ENCODE results near the gene ALG2.

ALG2 gene

DNA sequence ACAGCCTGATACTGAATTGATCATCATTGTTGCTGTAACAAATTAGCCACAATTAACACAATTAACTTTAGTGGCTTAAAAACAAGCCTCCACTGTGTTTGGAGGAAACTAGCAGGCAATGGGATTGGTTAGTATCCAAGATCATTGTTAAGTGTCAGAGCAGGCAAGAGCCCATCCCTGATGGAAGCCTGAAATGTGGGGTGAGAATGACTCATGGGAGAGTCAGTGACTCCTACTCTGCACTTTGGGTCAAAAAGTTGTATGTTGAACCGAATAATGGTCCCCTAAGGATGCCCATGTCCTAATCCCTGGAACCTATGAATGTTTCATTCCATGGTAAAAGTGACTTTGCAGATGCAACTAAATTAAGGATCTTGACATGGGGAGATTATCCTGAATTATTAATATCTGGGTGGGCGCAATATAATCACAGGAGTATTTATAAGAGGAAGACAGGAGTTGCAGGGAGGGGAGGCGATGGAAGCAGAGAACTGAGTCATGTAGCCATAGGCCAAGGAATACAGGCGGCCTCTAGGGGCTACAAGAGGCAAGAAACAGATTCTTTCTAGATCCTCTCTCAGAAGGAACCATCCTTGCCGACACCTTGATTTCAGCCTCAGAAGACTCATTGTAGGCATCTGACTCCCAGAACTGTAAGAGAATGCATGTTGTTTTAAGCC is 28.8 kb downstream of the ALG2 start:
- peak; percentile 17 for DNase-seq (ENCODE audit: low read depth)

DNA sequence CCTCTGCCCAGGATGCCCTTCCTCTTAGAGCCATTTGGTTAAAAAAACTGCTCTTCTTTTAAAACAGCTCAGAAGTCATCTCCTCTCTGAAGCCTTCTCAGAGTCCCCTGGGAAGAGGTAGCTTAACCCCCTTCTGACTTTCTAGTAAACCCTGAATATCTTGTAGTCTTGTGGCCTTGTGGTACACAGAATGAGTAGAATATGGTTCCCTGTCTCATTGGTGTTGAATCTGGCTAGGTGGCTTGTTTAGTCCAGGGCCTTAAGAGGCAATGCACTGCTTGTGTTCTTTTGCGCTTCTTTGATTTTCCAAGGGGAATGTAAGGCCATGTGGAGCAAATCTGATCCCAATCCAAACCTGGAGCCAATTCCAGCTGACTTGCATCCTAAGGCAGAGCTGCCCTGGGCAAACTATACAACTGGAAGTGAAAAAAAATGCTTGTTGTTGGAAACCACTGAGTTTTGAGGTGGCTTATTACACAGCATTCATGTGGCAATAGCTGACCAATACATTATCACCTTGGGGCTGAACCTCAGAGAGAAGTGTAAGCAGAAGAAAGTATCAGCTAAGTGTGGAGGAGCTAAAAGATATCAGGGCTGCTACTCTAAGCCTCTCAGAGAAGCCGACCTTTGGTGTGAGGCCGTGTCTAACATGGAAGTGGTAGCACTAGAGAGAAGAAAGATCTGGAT is 31.0 kb downstream of the ALG2 start:
- no peak for DNase-seq (ENCODE audit: low read depth)

DNA sequence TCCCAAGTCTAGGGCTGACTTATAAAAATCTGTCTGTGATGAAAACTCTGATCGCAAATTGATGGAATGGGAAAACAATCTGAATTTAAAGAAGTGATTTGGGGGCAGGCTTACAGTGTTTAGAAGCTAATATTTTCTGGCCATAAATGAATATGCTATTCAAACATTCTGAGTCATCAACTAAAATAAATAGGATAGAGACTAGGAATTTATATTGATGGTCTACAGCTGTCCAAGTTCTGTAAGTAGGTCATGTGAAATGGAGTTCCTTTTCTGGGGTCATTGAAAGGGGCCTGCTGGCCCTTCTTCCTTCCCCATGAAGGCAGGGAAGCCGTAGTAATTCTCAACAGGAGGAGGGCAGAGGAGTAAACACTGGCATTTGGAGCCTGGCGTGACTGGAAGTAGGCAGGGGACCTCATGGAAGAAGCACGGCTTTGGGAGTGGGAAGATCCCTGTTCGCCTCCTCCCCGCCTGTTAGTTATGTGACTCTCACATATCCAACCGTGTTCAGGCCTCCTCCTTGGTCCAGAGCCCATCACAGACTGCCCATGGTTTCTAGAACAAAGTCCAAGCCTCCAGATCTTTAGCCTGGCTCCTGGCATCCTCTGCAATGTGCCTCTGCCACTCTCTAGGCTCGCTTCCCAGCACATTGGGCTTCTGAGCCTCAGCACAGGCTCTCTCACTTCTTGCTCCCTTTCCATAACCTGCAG is 31.7 kb downstream of the ALG2 start:
- no peak for DNase-seq (ENCODE audit: low read depth)

DNA sequence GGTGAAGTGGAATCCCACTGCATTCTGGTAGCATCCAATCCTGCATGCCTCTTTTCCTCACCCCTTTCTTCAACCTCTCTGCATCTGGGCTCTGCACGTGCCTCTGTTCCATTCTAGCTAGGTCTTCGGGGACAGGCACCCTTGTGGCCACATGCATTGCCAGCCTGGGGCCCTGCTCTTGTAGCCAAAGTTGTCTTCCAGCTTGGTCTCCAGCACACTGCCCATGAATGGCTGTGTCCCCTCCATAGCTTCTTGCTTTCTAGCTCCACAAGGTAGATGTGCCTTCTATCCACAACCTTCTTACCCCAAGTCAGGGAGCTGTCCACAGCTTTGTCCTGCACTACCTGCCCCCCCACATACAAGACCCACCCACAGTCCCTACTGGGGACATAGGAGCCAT is 32.6 kb downstream of the ALG2 start:
- DNase-seq (ENCODE audit: low read depth): no peak

DNA sequence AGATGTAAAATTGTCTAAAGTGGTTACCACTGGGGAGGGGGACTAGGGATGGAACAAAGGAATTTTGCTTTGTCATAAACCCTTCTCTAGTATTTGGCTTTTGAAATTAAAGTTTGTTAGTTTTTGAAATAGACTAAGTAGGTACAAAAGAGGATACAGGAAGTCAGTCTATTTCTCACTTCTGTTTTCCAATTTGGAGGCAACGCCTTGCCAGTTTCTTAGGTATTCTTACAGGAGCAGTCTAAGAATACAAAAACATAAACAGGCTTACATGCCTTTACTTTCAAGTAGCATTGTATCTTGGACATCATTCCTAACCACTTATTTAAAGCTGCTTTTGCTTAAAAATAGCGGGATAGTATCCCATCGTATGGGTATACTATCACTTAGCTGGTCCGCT is 34.4 kb downstream of the ALG2 start:
- no peak for DNase-seq (ENCODE audit: low read depth)

DNA sequence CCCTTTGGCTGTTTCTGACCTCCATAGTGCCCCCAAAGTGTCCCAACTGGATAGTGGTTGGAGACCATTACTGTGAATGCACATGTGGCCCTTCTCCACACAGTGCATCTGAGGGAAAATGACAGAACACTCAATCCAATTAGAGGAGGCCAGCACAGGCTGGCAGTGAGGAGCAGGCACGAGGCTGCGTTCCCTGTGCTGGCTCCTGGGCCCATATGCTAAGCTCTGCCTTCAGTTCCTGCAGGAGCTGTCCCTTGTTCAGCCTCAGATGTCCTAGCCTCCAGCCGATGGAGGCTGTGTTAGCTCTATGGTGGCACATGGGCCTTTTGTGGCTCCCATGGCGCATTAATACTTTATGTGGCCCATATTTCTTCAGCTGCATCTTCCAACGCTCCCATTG is 35.8 kb downstream of the ALG2 start:
- DNase-seq (ENCODE audit: low read depth): no peak

DNA sequence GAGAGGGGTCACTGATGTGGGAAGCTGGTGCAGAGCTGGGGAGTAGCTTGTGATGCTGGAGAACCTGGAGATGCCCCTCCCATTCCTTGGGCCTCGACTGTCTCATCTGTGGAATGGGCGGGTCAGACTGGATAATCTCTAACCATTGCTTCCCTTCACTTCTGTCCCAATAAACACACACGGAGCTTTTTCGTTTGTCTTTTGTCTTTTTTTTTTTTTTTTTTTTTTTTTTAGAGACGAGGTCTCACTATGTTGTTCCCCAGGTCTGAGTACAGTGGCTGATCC is 36.5 kb downstream of the ALG2 start:
- DNase-seq (ENCODE audit: low read depth): no peak

DNA sequence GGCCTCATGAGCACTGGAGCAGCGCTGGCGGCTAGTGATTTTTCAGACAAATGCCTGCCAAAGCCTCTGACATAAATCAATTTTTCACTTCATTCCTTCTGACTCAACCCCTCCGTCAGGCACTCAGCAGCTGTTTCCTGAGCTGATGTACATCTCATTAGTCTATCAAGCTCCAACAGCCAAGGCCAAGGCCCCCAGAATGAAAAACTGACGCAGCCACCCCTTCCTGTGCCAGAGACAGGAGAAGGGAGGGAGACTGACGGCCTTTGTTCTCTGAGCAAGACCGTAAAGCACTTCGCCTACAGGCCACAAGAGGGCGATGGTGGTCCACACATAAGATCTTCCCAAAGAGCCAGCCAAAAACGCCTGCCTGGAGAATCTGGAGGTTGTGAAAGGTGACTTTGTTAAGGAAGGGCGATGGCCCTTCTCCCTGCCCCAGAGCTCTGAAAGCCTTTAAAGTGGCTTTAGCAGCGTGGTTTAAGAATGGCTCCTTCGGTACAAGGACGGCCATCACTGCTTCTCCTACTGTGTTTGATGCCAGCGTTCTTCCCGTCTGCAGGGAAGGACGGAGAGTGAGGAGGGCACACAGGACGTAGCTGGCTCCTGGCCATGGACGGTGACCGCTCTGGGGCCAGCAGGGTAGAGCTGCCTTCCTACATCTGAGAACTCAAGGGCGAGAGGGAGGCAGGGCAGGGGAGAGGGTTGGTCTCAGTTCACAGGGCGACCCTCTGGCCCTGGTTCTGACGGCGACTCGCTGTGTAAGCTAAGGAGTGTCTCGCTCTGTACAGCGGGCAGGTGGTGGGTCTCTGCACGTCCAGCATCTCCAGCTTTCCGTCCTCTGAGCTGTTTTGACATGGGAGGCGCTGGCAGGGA is 37.0 kb downstream of the ALG2 start:
- DNase-seq (ENCODE audit: low read depth): peak; percentile 88

DNA sequence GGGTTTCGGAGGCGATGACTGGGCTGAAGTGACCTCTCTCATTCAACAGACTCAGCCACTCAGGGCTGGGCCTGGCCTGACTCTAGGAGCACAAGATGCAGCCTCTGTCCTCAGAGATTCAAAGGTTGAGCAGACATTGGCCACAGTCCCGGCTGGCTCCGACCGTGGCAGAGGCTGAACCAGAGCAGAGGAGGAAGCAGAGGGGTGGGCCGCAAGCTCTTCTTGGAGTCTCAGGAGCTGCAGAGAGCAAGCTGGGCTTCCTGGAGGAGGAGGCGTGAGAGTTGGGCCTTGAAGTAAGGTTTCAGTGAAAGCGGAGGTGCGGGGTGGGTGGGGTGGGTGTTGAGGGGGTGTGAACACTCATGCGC is 37.6 kb downstream of the ALG2 start:
- no peak for DNase-seq (ENCODE audit: low read depth)

DNA sequence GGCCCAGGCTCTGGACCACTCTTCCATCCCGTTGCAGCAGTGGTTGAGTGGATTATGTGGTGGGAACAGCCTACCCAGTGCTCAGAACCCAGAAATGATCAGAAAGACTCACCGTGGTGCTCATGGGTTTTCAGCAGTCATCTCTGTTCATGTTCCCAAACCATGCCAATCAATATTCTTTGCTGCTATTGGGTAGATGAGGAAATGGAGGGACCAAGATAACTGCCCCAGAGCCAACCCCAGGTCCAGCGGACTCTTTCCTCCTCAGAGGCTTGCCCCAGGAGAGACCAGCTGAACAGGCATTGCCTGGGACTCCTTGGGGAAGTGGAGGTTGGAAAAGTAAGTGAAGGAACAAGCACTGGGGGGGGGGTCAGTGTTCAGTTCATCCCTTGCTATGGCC is 38.1 kb downstream of the ALG2 start:
- no peak for DNase-seq (ENCODE audit: low read depth)

DNA sequence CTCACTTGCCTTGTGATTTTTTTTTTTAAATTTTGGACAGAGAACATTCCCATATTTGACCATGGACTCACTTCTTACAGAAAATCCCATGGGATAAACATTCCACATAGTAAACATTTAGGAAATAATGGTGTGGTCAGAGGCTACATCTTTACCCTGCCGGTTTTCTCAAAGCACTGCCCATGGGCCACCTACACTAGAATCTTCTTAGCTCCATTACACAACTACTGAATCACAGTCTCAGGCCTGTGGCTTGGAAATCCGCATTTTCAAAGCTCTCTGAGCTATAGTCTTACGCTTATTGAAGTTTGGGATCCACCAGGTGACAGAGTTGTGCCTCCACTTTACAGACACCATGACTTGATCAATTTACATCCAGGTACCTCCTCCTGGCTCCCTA is 39.4 kb downstream of the ALG2 start:
- DNase-seq (ENCODE audit: low read depth): no peak

DNA sequence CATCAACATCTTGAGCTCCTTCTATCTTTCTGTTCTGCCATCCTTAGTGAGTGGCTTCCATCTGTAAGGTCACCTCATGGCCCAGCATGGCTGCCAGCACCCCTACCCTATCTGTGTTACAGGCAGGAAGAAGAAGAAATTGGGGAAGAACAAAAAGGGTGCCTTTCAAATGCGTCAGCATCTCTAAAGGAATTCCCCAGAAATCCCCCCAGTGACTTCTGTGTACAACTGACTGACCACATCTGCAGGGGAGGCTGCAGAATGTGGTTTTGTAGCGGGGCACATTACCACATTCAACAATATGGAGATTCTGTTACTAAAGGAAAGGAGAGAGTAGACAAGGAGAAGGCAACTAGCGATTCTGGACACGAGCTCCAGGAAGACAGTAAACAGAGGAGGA is 40.1 kb downstream of the ALG2 start:
- peak; percentile 43 for DNase-seq (ENCODE audit: low read depth)

DNA sequence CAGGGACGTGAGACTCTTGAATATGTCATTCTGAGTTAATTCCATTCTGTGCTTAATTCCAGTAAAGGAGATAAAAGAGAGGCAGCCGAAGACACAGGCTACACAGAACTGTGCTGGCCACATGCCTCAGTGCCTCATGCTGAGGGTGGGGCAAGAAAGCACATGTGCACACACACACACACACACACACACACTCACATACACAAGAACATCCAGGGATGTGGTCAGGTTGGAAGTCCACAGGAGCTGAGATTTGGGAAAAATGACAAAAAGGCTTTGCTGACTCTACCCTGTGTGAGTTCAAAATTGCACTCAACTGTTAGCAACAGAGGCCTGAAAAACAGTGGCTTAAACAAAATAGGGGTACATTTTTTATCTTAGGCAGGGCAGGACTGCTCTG is 40.5 kb downstream of the ALG2 start:
- DNase-seq (ENCODE audit: low read depth): no peak

DNA sequence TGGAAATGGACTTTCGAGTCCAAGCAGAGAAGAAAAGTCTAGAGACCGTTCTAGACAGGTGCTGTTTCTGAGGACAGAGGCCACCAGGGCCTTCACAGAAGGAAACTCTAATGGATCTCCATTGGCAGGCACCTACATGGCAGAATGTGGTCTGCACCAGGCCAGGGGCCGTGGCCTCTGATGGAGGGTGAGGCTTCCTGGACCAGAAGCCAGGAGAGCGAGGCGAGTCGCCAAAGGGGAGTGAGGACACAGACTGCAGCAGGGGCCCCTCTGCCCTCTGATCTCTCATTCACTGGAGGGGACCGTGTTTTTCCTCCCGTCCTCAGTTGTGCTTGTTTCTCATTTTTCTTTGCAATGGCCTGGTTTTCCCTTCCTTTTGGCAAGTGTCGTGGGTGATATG is 41.1 kb downstream of the ALG2 start:
- no peak for DNase-seq (ENCODE audit: low read depth)

DNA sequence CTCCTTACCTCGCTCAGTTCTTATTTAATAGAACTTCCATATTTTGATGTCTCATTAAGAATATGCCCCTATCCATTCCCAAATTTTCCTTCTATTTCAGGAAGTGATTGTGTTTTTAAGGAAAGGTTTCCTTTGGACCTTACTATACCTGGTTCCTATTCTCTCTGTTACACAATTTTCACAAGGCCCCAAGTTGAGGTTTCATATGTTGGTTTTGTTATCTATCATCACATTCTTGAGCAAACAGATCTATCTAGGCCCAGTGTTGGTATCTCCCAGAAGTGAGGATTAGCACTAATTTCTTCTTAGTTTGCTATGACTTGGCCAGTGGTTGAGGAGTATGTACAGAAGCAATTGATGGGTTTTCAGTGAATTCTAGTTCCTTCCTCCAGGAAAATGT is 41.5 kb downstream of the ALG2 start:
- DNase-seq (ENCODE audit: low read depth): no peak

DNA sequence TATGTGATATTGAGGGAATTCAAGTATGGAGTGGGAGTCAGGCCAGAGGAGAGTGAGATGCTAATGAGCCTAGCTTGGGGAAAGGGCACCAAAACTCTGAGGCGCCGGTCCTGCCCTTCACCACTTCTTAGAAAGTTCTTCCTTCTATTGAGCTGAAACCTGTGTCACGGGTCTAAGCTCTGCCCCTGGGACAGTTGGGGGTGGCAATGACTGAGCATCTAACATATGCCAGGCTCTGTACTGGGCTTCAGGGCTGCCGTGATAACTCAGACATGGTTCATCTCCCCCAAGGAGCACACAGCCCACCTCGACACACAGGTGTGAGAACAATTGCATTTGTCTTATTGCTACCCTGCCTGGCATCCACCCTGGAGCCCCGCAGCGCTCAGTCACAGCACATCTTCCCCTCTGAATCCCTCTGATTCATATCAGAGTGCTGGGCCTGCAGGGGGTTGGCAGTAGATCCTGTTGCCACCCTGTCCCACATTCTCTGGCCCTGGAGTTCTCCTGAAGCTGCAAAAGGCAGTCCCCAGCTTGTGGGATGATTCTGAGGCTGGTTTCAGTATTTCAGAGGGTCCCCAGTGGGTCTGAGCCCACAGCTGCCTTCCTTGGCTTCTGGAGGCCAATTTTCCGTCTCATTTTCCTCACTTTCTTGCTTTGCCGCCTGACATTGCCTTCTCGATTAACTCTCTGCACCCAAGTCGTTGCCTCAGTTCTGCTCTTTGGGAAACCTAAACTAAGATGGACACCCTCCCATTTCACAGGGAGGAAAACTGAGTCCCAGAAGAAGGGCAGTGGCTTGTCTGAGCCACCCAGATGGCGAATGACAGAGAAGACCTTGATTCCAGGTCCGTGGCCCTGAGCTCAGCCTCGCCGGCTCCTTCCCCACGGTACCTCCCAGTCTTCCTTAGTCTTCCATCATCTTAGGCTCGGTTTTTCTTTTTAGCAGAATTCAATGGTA is 42.5 kb downstream of the ALG2 start:
- no peak for DNase-seq (ENCODE audit: low read depth)

DNA sequence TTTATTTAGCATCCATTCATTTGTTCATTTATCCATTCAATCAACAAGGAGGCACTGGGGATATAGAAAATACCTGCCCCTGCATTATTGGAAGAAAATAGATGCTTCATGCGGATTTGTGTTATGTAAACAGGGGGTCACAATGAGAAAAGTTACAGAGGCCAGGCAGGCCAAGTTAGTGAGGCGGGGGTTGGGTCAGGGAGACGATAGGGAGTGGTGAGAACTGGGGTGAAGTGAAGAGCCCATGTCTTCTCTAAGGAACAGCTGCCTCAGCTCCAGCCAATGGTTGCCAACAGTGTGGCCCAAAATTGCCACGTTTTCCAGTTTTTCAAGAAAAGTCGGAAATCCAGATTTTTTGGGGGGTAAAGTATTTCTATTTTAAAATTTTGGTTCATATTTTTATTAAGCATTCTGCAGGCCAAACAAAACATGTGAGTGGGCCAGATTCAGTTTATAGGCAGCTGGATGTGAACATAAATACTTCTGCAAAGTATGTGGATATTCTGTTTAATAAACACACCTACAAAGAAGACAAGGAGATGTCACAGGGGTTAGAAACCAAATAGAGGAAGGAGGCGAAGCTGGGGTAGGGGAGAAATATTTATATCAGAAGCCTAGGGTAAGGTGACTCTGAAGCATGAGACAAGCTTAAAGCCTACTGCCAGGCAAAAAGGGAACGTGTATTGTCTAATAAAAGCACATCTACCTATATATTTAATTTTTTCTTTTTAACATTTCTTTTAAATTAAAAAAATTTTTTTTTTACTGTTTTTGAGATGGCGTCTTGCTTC is 44.0 kb downstream of the ALG2 start:
- DNase-seq (ENCODE audit: low read depth): no peak

DNA sequence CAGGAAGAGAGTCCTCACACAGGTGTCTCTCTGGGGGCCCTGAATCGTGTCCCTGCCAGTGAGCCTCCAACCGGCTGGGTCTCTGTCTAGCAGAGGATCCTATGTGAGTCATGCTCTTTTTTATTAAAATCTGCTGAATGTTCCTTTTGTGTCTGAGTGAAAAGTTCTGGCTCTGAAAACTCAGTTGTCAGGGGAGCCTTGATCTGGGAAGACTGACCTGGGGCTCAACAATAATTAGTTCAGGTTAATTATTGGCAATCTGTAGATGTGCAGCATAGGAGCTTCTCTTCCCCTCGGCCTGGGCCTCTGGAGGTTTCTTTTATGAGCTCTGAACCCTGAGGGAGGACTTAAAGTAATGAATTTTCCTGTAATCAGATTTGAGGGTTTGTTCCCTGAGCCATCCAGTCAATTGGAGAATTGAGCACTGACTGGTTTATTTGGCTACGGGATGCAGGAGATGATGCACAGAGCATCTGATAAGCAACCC is 45.2 kb downstream of the ALG2 start:
- DNase-seq (ENCODE audit: low read depth): no peak

DNA sequence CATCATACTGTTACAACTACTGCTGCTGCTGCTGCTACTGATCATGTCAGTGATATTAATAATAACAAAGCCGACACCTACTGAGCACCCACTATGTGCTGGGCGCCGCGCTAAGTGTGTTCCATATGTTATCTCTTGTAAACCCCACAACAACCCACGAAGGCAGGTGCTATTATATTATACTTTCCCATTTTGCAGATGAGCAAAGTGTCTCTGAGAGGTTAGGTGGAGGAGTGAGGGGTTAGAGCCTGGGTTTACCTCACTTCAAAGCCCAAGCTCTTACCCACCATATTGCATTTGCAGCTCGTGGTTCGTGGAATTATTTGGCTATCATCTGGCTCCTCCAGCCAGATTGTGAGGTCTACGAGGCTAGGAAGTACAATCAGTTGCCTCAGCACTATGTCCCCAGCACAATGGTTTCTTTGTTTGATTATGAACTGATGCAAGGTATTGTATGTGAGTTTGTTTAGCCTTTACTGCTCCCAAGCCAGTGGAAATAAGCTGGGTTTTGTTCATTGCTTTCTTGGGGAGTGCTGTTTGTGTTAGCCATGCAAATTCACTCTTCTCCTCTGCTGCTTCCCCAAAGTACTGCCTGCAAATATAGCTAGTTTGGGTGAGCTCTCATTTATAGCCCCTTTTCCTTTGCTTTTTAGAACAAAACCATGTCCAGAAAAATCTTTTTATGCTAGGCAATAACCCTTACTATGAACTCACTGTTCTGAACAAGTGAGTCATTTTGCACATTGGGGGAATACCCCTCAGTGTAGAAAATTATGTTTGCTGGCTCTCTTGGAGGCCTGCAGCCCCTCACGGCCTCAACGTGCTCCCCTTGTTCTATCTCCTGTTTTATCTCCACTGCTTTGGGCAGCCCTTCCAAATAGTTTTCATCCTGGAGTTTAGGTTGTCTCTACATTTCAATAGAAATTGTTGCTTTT is 47.9 kb downstream of the ALG2 start:
- no peak for DNase-seq (ENCODE audit: low read depth)
